ENCODE measurements around the gene SOCS3.

GRCh38 chr17:78364436-78365281 is 4.8 kb upstream of the SOCS3 start:
- TF ChIP-seq CTCF (IDR thresholded peaks at IDR 0.05) (no peak), POLR2A (IDR thresholded peaks at IDR 0.05) (no peak)

Measured in testis (tissue), 2 donors.